Measurements from ENCODE around the gene EVC2. TPM values are rescaled to one million over a fixed set of nuclear protein-coding genes. Genes with fewer than 3 reads are reported as not detected.

EVC2 gene
- total RNA-seq, 1 experiment from 2014 or later = 7.8 TPM

DNA sequence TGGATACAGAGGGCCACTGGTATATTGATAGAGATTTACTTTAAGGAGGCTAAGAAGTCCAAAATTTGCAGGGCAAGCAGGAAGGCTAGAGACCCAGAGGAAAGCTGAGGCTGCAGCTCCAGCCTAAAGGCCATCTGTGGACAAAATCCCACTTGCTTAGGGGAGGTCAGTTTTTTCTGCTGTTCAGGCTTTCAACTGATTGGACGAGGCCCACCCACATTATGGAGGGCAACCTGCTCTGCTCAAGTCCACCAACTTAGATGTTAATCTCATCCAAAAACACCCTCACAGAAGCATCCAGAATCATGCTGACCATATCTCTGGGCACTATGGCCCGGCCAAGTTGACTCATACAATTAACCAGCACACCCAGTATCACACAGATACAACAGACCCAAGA, 176.3 kb downstream of the EVC2 start:
- Mint-ChIP-seq H3K4me1 (peaks cover 0 to 4% of the 10 kb centered on the region in 2 experiments; a peak in 1 of 4 replicates), H3K9me3 (no peaks in the 10 kb centered on the region; a peak in 2 of 5 replicates), H3K27me3 (ENCODE audit: low read depth) (no peaks in the 10 kb centered on the region), H3K36me3 (ENCODE audit: insufficient read depth in 1 of 3, low read depth in 3 of 3) (peaks cover 0 to 7% (median 0%) of the 10 kb centered on the region in 3 experiments; a peak in 3 of 7 replicates), H3K27ac (no peak overlapping the region), H3K4me3 (no peak overlapping the region)
- WGBS (ENCODE audit: extremely low coverage, insufficient read length, low lambda C conversion rate) = no CpG with 5 or more reads among the region's 2 CpGs
- H3K56ac ChIP-seq (ENCODE audit: insufficient read length, low read depth, low read length) = no peak overlapping the region
- no peaks in the 10 kb centered on the region for H3K4me1 ChIP-seq (ENCODE audit: insufficient read depth, low read length)
- no peak overlapping the region for H3T11ph ChIP-seq (ENCODE audit: low read length)
- H3K4ac ChIP-seq (ENCODE audit: low read depth, low read length) = no peak overlapping the region
- H3K79me2 ChIP-seq (ENCODE audit: insufficient read depth, low read length) = no peaks in the 10 kb centered on the region
- H3K79me1 ChIP-seq (ENCODE audit: insufficient read depth, low read depth, low read length, poor library complexity, severe bottlenecking) = no peaks in the 10 kb centered on the region
- no peak overlapping the region for H4K91ac ChIP-seq (ENCODE audit: insufficient read length, low read depth, low read length)
- no peak overlapping the region for H3K9ac ChIP-seq (ENCODE audit: extremely low read depth, insufficient read length, low read length)
- H2AK5ac ChIP-seq (ENCODE audit: insufficient read length, low read length) = no peak overlapping the region
- no peak overlapping the region for H2BK5ac ChIP-seq (ENCODE audit: insufficient read length, low read length)
- no peak overlapping the region for H2BK20ac ChIP-seq (ENCODE audit: low read depth, low read length, poor library complexity, severe bottlenecking)
- H2AFZ ChIP-seq (ENCODE audit: low read length) = no peak overlapping the region
- no peak overlapping the region for H2BK120ac ChIP-seq (ENCODE audit: low read depth, low read length, poor library complexity, severe bottlenecking)
- H4K8ac ChIP-seq (replicated peaks; ENCODE audit: insufficient read length, low read depth, low read length) = no peak overlapping the region
- no peak for DNase-seq
- no peaks in the 10 kb centered on the region for H3K23me2 ChIP-seq (ENCODE audit: insufficient read length, low read depth, low read length, poor library complexity, severe bottlenecking)
- H4K5ac ChIP-seq (ENCODE audit: insufficient read length, low read depth, low read length) = no peak overlapping the region
- no peak overlapping the region for H3K23ac ChIP-seq (ENCODE audit: insufficient read length, low read depth, low read length)
- H3K14ac ChIP-seq (ENCODE audit: insufficient read depth, low read length) = no peak overlapping the region
- H3K27ac ChIP-seq (ENCODE audit: insufficient read length, low read depth, low read length) = no peak overlapping the region
- H3K18ac ChIP-seq (ENCODE audit: insufficient read length, low read depth, low read length) = no peak overlapping the region
- no peak overlapping the region for H2BK12ac ChIP-seq (ENCODE audit: insufficient read length, low read depth, low read length)
- TF ChIP-seq CTCF (conservative IDR thresholded peaks at IDR 0.05) = no peak
- no peaks in the 10 kb centered on the region for H3K27me3 ChIP-seq (ENCODE audit: insufficient read depth, low read length)
- H3K9me3 ChIP-seq (ENCODE audit: control insufficient read depth, low read depth, low read length) = no peaks in the 10 kb centered on the region
- H4K20me1 ChIP-seq (ENCODE audit: control insufficient read depth, insufficient read depth, insufficient read length) = no peaks in the 10 kb centered on the region
- H2BK15ac ChIP-seq (ENCODE audit: low read depth, low read length) = no peak overlapping the region
- no peak overlapping the region for H3K4me2 ChIP-seq (ENCODE audit: insufficient read depth, insufficient read length, low read length)
